ENCODE measurements around the gene NPR3.

DNA sequence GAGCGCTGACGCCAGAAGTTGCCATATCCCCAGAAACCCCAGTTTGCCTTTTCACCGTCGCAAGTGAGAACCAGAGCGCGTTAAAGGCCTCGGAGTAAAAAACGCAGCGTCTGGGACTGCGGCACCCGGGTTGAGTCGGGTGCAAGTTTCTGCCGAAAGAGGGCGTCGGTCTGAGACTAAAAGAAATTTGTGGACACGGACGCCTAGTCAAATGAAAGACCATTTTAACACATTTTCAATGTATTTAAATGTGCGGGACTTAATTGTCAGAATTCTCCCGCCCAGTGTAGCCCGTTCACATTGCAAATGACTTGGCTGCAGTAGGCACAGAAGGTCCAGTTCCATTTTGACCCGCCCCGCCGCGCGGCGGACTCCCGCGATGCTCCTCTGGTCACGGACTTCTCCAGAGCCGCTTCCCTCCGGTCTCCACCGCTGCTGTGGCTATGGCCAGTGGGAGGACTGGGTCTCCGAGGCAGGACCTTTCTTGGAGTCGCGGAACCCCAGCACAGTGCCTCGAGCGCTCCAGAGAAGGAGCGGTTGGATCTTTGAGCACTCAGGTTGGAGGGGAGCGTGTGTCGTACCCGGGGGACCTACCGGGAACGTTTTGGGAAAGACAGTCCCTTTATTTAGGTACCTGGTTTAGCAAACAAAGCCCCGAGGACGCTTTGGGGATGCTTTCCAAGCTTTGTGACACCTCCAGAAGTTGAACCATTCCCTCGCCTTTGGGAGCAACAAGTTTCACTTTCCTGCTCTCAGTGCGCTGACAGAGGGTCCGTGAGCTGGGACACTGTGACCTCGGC is 1.2 kb upstream of the NPR3 start:
- TF ChIP-seq POLR2A (IDR thresholded peaks at IDR 0.05; ENCODE audit: low read depth, low read length) (no peak), EZH2 (IDR thresholded peaks at IDR 0.05; ENCODE audit: borderline replicate concordance, low read depth, low read length, severe bottlenecking) (no peak), JUN (IDR thresholded peaks at IDR 0.05; ENCODE audit: borderline replicate concordance, insufficient read depth, insufficient read length, low read depth) (no peak), POLR2AphosphoS5 (IDR thresholded peaks at IDR 0.05; ENCODE audit: insufficient read depth, low read depth, low read length) (no peak), FOS (IDR thresholded peaks at IDR 0.05; ENCODE audit: borderline replicate concordance, insufficient read depth, low read length) (no peak)
- TF ChIP-seq, protein P1, sequence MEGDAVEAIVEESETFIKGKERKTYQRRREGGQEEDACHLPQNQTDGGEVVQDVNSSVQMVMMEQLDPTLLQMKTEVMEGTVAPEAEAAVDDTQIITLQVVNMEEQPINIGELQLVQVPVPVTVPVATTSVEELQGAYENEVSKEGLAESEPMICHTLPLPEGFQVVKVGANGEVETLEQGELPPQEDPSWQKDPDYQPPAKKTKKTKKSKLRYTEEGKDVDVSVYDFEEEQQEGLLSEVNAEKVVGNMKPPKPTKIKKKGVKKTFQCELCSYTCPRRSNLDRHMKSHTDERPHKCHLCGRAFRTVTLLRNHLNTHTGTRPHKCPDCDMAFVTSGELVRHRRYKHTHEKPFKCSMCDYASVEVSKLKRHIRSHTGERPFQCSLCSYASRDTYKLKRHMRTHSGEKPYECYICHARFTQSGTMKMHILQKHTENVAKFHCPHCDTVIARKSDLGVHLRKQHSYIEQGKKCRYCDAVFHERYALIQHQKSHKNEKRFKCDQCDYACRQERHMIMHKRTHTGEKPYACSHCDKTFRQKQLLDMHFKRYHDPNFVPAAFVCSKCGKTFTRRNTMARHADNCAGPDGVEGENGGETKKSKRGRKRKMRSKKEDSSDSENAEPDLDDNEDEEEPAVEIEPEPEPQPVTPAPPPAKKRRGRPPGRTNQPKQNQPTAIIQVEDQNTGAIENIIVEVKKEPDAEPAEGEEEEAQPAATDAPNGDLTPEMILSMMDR (IDR thresholded peaks at IDR 0.05; ENCODE audit: extremely low read depth in 1 of 2, insufficient read depth in 1 of 2, low read depth in 1 of 2, low read length in 2 of 2), result peak; percentile 60 to 72
- TF ChIP-seq, protein P2, sequence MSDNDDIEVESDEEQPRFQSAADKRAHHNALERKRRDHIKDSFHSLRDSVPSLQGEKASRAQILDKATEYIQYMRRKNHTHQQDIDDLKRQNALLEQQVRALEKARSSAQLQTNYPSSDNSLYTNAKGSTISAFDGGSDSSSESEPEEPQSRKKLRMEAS (IDR thresholded peaks at IDR 0.05; ENCODE audit: insufficient read depth, insufficient read length), result no peak

All from endothelial cell of umbilical vein (primary cell).